NCI-H2227 treated with DMSO at 0.1 percent for 48 hours (cell line): Measurements from ENCODE around the gene RSPO4.
"Not testable (repeated sequence)": the region's sequence is repeated elsewhere in the genome, so short reads cannot be mapped to it uniquely, and the experiment has no call there.

Experiments used
- DNase-seq: peaks from one replicate; lab custom pipeline; 2025; lab: John Stamatoyannopoulos, UW

Gene RSPO4

DNA sequence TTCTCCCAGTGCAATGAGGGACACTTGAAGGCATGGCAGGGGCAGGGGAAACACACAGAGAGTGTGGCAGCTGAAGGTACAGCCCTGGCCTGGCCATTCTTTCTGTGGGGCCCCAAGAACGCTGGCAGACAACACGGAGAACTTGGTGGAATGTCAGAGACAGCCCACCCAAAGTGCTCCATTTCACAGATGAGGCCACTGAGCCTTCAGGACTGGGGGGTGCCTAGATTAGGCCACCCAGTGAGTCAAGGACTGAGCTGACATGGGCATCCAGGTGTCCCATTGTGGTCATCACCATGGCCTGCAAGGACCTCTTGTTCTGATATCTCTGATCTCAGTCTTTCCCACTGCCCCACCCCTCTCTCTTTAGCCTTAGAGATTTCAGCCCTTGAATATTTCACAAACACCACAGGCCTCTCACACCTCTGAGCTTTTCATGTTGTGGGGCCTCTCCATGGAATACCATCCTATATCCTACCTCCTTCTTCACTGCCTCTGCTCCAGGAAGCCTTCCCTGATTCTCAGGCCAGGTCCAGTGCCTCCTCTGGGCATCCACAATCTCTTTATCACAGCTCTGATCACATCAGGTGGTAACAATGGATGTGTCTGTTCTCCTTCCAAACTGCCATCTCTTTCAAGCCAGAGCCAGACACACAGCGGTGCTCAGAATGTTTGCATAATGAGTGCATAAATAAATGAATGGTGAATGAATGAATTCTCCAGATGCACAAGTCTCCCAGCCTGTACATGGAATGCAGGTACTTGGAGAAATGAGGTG is 2.0 kb upstream of the RSPO4 start:
- DNase-seq: no peak

DNA sequence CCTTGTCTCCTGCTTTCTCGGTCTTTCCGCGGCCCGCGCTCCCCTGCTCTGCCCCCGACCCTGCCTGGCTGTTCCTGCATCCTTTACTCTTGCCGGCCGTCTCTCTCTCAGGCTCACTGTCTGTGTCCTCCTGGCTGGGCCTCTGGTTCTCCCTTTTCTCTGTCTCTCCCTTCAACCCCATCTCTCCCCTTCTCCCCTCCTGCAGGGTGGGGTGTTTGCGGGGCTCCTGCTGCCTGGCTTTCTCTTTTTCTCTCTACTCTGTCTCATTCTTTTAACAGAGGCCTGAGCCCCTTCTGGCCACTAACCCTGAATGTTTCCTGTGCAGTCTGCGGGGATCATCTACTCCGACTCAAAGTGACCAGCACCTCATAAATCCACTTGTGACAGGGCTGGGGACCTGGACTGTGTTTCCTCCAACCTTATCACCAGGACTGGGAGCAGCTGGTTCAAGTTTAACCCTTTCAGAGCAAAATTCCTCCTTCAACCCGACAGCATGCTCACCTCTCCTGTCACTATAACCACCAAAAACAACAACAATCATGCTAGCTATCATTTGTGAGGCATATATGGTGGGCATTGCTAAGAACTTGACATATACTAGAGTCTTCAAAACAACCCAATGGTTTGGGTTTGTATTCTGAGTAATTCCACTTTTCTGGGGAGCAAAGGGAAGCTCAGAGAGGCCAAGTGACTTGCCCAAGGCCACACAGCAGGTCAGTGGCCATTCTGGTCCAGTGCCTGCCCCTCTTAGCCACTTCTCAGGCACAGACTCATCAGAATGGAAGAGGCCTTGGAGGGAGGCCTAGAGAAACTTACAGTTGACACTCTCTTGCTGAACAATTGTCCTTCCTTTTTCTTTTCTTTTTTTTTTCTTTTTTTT is 811 bp upstream of the RSPO4 start:
- DNase-seq: peak; percentile 34

DNA sequence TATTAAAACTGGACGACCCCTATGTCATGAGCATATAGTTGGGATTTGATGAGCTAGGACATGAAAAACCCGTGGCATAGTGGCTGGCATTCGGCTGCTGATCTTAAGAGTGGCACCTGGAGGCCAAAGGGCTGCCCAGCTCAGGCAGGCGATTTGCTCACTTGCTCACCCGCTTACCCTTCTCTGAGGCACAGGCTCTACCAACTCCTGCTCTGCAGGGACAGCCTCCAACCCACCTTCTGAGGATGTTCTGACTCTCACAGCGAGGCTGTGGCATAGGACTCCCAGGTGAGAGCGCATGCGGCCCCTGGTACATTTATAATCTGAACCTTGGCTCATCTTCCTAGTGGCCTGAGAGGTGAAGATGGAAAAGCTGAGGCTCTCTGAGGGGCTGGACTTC is 995 bp downstream of the RSPO4 start:
- no peak for DNase-seq

DNA sequence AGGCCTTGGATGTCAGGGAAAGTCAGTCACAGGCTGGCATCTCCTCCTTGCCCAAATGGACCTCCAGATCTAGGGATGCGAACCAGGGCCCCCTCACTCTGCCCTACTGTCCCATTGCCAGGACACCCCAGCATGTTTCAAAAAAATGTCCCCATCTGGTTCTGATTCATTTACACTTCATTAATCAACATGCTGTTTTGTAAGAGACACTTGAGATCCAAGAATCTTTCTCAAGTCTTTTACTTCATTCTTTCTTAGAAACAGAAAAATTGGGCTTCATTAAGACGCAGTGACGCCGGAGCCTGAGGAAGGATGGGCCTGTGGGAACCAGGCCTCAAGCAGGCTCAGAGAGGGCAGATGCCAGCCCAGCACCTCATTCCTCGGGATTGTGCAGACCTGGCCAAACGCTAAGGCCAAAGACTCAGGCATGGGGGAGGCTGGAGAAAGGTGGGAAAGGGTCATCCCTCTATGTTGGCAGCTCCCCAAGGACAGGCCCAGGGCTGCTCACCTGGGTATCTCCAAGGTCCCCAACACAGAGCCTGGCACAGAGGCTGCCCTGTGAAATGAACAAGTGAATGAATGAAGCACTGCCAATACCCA is 3.8 kb downstream of the RSPO4 start:
- no peak for DNase-seq

DNA sequence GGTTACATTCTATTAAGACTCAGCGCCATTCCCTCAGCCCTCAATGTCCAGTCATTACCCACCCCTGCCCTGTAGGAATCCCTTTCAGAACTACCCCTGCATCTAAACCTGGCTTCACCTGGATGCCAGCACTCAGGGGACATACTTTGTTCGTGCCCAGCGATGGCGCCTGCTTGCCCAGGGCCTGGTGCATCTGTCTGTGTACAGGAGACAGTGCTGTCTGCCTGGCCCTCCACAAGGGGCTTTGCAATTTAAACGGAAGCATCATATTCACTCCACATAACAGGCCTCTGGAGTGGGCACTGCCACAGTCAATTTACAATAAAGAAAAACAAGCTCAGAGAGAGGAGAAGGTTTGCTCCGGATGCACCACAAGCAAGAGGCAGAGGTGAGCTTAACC is 4.6 kb downstream of the RSPO4 start:
- no peak for DNase-seq

DNA sequence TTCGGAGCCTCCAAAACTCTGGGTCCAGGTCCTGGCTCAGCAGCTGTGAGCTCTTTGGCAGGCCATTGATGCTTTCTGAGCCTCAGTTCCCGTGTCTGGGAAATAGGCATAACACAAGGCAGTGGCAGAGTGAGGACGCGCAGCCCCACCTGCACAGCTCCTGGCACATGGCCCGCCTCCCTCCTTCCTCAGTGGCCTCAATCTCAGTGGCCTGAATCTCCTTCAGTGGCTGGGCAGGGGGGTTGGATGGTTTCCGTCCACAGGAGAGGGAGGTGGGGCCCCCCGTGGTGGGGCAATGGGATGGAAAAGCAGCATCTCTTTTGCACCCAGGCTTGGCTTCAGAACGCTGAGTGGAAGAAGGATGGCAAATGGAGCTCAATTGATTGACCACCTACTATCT is 5.1 kb downstream of the RSPO4 start:
- no peak for DNase-seq

DNA sequence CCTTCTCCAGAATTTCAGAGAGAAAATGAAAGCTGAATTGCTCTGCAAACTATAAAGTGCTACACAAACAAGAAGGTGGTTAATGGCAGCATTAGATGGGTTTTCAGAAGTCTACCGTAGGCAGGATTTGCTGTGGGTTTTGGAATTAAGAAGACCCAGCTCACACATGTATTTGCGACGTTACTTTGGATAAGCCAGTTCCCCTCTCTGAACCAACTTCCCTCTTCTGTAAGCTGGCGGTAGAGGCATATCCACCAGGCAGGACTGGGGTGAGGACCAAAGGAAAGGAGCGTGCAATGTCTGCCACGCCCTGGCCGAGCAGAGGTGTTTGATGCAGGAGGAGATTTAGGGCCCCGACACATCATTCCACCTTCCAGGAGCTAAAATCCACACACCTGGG is 6.9 kb downstream of the RSPO4 start:
- no peak for DNase-seq

DNA sequence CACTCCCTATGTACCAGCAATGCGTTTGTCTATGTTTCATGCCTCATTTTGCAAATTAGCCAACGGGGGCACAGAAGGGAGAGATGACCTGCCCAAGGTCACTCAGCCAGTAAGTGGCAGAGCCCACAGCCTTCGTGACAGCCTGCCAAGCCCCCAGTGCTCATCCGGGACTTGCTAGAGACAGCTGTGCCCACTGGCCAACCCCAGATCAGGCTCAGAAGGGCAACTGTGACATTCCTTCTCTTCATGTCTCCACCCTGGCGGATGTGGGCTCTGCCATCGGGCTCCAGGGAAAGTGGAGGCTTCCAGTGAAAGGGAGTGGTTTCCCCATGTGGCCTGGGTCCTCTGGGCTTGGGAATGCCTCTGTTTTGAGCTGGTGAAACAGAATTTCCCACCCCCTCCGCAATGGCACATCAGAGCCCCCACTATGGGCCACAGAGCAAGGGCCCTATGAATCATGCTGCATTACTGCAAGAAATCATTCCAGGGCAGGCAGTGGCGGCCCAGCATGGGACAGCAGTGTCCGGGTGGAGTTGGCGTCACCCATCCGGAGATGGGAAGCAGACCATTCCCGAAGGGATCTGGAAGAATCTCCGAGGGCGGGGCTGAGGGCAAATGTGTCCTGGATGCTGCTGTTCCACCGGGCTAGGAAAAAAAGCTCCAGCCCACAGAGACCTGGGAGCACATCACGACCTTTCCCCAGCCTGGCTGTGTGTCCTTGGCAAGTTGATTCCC is 9.1 kb downstream of the RSPO4 start:
- DNase-seq: no peak

DNA sequence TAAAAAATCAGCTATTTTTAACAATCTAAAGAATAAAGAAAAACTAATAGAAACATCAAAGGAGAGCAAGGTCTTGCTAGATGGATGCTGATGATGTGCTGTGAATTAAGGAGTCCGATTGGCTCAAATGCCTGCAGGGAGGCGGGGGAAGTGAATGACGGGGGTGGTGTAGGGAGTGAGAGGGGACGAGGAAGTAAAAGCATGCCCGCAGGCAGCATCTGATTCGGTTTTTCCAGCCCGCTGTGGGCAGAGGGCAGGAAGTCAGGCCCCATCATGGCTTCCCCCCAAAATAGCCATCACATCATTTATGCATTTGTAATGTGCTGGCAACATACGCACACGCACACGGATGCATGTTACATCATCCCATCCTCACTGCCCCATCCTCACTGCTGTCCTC is 10.3 kb downstream of the RSPO4 start:
- no peak for DNase-seq

DNA sequence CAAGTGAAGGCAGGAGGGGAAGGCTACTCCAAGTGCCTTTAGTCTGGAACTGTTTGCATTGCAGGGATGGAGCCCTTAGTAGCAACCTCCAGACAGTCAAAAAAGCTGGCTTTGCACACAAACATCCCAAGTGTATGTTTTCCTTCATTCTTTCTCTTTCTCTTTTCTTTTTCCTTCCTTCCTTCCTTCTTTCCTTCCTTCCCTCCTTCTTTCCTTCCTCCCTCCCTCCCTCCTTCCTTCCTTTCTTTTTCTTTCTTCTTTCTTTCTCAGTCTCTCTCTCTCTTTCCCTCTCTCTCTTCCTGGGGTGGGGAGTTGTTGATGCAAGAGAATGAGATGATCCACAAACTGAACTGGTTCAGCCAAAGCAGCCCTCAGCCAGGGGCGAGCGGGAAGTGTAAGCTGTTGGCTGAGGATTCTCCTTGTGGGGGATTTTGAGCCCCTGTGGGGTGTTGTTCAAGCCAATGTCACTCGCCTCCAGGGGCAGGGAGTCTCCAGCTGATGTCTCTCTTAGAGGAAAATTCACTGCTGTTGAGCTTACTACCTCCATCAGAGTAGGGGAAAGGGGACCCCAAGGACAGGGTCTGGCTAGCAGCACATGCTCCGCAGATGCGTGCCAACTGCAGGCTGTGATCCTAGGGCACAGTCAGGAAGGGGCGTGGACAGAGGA is 11.7 kb downstream of the RSPO4 start:
- no peak for DNase-seq

DNA sequence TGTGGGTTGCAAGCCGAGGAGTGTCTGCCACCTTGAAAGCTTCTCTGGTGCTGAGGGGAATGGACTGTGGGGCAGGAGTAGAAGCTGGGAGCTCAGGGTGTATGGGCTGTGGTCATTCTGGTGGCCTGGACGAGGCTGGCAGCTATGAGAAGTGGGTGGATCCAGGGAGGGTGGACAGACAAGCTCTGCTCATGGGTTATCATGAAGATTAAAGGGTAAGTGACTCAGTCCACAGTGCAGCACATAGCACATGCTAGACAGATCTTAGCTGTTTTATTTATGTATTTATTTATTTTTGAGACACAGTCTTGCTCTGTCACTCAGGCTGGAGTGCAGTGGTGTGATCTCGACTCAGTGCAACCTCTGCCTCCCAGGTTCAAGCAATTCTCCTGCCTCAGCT is 13.8 kb downstream of the RSPO4 start:
- DNase-seq: no peak

DNA sequence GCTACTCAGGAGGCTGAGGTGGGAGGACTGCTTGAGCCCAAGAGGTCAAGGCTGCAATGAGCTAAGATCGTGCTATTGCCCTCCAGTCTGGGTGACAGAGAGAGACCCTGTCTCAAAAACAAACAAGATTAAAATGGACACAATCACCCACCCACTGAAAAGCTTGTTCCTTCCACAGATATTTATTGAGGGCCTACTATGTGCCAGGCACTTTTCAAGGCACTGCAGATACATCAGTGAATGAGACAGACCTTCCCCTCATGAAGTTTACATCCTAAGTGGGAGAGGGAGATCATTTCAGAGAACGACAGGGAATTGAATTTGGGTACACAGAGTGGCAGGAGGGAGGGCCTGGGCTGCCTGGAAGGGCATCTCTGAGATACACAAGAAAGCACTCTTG is 14.4 kb downstream of the RSPO4 start:
- DNase-seq: no peak

DNA sequence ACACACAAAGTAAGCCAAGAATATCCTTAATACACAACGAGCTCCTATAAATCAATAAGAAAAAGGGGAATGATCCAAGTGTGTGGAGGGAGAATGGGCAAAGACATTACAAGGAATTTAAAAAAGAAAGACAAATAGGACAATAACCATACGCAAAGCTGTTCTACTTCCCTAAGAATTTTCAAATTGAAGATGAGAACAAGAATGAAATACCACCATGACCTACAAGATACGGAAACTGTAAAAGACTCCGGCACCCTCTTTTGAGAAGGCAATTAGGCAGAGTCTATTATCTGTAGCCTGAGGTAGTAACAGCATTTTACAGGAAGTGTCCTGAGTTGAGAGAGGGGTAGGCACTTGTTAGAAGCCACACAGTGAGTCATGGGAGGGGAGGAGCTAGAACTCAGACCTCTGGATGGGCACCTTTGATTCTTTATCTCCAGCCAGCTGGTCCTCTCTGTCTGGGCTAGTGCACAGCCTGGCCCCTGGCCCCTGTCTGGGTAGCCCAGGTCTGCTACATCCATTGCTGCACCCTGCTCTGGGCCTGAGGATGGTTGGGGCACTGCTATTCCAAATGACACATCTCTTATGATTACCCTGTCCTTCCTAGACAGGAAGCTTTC is 15.3 kb downstream of the RSPO4 start:
- no peak for DNase-seq

DNA sequence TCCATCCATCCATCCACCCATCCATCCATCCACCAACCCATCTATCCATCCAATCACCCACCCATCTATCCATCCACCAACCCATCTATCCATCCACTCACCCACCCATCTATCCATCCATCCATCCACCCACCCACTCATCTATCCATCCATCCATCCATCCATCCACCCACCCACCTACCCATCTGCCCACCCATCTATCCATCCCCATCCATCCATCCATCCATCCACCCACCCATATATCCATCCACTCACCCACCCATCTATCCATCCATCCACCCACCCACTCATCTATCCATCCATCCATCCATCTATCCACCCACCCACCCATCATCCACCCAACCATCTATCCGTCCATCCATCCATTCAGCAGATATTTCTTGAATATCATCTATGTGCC is 17.1 kb downstream of the RSPO4 start:
- not testable (repeated sequence) for DNase-seq

DNA sequence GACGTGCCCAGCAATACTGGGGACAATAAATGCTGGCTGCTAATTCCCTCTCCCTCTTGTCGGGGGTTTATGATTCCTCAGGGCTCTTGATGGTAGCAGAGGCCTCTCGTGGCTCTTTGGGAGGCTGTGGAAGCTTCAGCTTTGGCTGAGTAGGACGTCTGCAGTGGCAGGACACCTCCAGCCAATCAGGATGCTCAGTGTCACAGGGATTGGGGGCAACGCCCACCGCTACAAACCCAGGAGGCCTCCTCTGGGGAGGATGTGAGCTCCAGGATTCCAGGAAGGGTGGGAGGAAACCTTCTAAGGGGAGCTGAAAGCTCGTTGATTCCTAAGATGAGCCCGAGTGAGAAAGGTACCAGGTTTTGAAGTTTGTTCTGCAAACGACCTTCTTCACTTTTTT is 19.4 kb downstream of the RSPO4 start:
- no peak for DNase-seq

DNA sequence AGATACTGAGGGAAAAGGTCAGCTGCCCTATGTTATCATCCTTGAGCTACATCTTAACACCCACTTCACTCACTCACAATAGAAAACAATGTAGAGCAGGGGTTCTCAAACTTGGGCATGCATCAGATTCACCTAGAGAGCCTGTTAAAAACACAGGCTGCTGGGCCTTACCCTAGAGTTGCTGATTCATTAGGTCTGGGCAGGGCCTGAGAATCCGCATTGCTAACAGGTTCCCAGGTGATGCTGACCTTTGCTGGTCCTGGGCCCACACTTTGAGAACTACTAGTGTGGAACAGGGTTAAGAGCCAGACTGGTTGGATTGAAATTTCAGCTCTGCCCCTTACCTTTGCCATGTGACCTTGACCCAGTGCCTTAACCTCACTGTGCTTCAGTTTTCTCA is 25.1 kb downstream of the RSPO4 start:
- DNase-seq: no peak

DNA sequence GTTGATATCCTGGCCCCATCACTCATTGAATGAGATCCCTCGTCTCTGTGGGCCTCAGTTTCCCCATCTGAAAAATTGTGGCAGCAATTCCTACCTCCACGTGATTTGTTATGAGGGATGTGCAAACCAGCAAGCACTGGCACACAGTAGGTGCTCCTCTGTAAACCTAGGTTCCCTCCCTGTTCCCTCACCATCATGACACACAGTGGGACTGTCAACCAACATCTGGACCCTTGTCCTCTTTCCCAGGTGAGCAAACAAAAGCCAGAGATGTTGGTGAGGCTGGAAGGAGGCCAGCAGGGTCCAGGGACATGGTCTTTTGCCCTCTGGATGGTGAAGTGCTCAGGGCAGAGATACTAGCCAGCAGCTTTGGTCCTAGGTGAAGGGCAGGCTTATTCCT is 26.1 kb downstream of the RSPO4 start:
- DNase-seq: no peak

DNA sequence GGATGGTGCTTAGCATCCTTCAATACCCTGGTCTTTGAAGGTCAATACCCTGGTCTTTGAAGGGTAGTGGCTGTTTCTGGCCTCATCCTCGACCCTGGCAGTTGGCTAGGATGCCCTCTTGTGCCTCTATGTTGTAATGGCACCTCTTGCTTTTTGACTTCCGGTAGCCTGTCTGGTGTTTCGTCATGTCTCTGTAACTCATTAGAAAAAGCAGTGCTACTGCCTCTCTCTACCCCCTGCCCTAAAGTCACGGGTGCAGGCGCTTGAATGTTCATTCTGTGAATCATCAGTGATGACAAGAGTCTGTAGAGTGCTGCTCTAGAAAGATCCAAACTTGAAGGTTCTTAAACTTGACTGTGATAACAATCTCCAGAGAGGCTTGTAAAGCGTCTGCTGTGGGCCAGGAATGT is 28.3 kb downstream of the RSPO4 start:
- DNase-seq: no peak

DNA sequence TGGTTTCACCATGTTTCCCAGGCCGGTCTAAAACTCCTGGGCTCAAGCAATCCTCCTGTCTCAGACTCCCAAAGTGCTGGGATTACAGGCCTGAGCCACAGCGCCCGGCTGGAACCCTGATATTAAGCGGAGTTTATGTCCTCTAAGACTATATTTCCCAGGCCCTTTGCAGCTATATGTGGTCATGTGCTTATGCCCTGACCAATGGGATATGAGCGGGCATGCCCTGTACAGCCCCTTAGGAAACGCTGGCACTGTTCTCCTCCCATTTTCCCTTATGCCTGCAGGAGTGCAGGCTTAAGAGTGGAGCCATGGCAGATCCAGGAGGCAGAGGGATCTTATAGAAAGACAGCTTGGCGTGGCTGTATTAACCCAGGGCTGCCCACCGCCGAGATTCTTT is 29.9 kb downstream of the RSPO4 start:
- no peak for DNase-seq

DNA sequence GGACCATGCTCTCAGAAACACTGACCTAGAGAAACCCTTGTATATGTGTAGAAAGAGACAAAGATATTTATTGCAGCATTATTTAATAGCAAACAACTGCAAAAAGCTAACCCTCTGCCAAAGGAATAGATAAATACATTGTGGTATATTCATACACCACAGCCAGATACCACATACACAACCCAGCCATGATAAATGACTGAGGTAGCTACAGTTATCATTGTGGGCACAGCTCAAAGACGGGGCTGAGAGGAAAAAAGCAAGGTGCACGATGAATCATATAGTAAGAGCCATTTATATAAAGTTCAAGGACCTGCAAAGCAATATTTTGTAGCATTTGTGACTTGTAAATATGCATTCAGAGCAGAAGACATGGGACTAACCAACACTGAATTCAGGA is 30.8 kb downstream of the RSPO4 start:
- DNase-seq: no peak

DNA sequence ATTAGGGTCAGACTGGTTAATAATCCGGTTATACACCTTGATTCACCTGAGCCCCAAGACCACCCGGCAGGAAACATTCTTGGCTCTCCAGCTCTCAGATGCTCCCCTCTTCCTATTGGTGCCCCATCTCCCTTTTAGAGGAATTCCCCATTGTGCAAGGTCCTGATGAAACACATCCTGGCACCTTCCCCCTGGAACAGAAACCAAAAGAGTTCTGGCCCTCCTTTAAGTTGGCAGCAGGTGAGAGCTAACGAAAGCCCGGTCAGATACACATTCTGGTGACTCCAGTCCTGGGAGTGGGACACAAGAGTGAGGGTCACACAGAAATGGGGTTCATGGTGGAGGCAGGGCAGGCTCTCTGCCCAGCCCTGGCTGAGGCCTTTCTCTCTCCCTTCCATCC is 32.2 kb downstream of the RSPO4 start:
- no peak for DNase-seq
